NB4 (cell line): Measurements from ENCODE around the gene FILIP1L.
"Not testable (repeated sequence)": the region's sequence is repeated elsewhere in the genome, so short reads cannot be mapped to it uniquely, and the experiment has no call there.

Experiments
- DNase-seq: peaks from one replicate; pipeline ENCODE4 v3.0.0; 2010; ENCODE audit warnings: low read depth
- H3K4me3 ChIP-seq: one replicate; pipeline ENCODE4 v1.5.1; 2011; ENCODE audit warnings: mild to moderate bottlenecking, low read depth, low read length, moderate library complexity
- CTCF ChIP-seq: IDR thresholded peaks from one replicate; pipeline ENCODE4 v1.5.1; 2012; ENCODE audit warnings: low read depth, low read length
- MAX ChIP-seq: IDR thresholded peaks from 2 replicates; pipeline ENCODE4 v1.6.1; 2011; ENCODE audit warnings: low read depth, low read length
- MYC ChIP-seq: IDR thresholded peaks from 2 replicates; pipeline ENCODE4 v1.6.1; 2011; ENCODE audit warnings: low read depth, low read length
- POLR2A ChIP-seq: IDR thresholded peaks from 2 replicates; pipeline ENCODE4 v1.6.1; 2011; ENCODE audit warnings: mild to moderate bottlenecking; ENCODE audit not compliant: insufficient read length; ENCODE audit errors: extremely low read depth

Gene FILIP1L

DNA sequence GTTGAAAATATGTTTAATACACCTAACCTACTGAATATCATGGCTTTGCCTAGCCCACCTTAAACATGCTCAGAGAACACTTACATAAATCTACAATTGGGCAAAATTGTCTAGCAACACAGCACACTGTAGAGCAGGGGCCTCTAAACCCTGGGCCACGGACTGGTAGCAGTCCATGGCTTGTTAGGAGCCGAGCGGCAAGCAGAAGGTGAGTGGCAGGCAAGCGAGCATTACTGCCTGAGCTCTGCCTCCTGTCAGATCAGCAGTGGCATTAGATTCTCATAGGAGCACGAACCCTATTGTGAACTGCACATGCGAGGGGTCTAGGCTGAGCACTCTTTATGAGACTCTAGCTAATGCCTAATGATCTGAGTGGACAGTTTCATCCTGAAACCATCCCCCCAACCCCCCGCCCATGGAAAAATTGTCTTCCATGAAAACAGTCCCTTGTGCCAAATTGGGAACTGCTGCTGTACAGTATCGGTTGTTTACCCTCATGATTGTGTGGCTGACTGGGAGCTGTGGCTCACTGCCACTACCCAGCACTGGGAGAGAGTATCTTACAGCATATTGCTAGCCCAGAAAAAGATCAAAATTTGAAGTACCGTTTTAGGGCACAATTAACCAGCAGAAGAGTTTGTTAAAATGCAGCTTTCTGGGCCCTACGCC is 270.6 kb downstream of the FILIP1L start:
- TF ChIP-seq MAX = no peak
- TF ChIP-seq POLR2A = no peak
- no peak for TF ChIP-seq MYC
- TF ChIP-seq CTCF = no peak
- no peak overlapping the region for H3K4me3 ChIP-seq
- DNase-seq = no peak

DNA sequence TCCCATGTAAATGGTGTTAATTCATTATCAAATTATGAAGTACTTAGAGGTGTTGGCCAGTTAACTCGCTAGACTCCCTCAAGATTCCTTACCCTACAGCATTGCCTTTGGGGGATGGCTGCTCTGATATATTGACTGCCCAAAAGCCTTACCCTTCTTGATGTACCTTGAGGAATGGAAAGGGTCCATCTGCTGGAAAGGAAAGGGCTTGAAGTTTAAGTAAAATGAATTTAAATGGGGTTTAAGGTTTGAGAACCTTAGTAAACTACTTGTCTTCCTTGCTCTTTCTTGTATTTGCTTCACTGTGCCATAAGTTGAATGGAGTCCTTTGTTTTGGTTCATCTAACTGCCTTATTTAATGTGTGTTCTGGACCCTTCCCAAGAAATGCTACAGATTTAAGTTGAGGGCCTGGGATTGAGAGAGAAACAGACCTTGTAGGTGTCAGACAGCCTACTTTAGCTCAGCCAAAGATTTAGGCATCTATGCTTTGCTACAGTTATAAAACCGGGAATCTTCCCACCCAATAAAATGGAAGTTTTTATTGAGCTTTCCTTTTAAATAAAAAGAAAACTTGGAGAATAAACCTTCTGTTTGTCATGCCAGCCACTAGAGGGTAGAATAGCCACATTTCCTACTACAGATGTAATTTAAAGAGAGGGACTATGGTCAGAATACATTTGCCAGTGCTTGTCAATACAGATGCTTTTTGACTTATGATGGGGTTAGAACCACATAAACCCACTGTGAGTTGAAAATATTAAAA is 271.3 kb downstream of the FILIP1L start:
- no peak overlapping the region for H3K4me3 ChIP-seq
- TF ChIP-seq CTCF = peak; percentile 28
- TF ChIP-seq MAX = no peak
- DNase-seq = peak; percentile 50

GRCh38 chr3:99841949-99842348 is 272.4 kb downstream of the FILIP1L start:
- DNase-seq, H3K4me3 ChIP-seq: not testable (repeated sequence)

GRCh38 chr3:99839613-99840012 is 274.7 kb downstream of the FILIP1L start:
- no peak for DNase-seq
- no peak for TF ChIP-seq MAX
- no peak overlapping the region for H3K4me3 ChIP-seq

- no peak for DNase-seq
- TF ChIP-seq MYC = no peak
- no peak for TF ChIP-seq POLR2A
- H3K4me3 ChIP-seq = no peak overlapping the region
Measured at GRCh38 chr3:99838755-99839154, 275.5 kb downstream of the FILIP1L start.

DNA sequence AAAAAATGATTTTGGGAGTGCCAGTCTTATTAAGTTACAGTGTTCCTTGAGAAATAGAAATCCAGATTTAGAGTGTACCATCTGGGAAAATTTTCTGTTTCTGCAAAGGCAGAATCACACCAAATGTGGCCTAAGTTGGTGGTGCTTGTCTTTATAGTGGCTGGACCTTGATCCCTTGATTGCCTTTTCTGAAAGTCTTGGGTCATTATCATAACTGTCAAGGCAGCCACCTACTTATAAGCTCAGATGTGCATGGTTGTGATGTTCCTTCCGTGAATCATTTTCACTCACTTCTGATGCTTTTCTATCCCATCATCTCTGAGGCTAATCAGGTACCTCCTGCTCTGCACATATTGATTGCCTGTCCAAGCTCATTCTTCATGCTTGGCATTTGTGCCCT is 276.6 kb downstream of the FILIP1L start:
- TF ChIP-seq CTCF (no peak), POLR2A (no peak), MAX (no peak), MYC (no peak)
- no peak for DNase-seq
- no peak overlapping the region for H3K4me3 ChIP-seq

DNA sequence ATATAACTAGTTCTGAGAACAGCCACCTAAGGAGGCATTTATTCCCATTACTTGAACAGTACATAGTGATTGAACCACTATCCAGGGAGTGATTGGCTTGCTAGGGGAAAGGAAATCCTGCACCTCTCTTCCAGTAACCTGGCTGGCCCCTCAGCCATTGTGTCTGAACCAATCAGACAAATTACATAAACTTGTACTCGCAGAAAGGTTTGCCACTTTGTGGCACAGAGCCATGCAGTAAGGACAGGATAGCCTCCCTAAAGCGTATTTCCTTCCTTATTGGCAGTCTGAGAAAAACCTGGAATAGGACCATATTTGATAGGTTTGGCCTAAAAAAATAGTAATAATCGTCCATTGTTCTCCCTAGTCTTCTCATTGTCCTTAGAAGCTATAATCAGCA is 277.6 kb downstream of the FILIP1L start:
- H3K4me3 ChIP-seq = no peak overlapping the region
- no peak for DNase-seq
- TF ChIP-seq POLR2A (no peak), MAX (no peak), MYC (no peak), CTCF (no peak)
